HL-60 (cell line): ENCODE measurements around the gene ITGAE.

ENCODE experiments used
- DNase-seq, 2 experiments: peaks; one replicate each; pipeline ENCODE4 v3.0.0-alpha.2; 2010 to 2020; ENCODE audit warnings: low read depth in 1 of 2, low spot score in 1 of 2
- H3K27ac ChIP-seq: fragments of 250-450 bp; sonication (Bioruptor Pico); replicated peaks from 2 replicates; pipeline ENCODE4 v1.5.1; 2020; ENCODE audit warnings: mild to moderate bottlenecking, moderate library complexity
- H3K27me3 ChIP-seq: fragments of 250-450 bp; sonication (Bioruptor Pico); 2 replicates; pipeline ENCODE4 v1.5.1; 2021; ENCODE audit warnings: mild to moderate bottlenecking, moderate library complexity; ENCODE audit not compliant: insufficient read depth, poor library complexity, severe bottlenecking
- H3K4me3 ChIP-seq: replicated peaks from 2 replicates; pipeline ENCODE4 v1.5.1; 2011; ENCODE audit warnings: mild to moderate bottlenecking, control low read depth, low read length; ENCODE audit not compliant: insufficient read depth
- CTCF ChIP-seq: IDR thresholded peaks from one replicate; pipeline ENCODE4 v1.5.1; 2011; ENCODE audit warnings: low read length, control low read depth, inconsistent platforms; ENCODE audit not compliant: insufficient read depth
- GABPA ChIP-seq: IDR thresholded peaks from 2 replicates; pipeline ENCODE4 v1.6.1; 2012; ENCODE audit warnings: low read depth
- POLR2AphosphoS5 ChIP-seq: IDR thresholded peaks from 2 replicates; pipeline ENCODE4 v1.6.1; 2012; ENCODE audit warnings: low read depth
- REST ChIP-seq: IDR thresholded peaks from 2 replicates; pipeline ENCODE4 v1.6.1; 2012; ENCODE audit warnings: low read depth; ENCODE audit not compliant: insufficient replicate concordance
- SPI1 ChIP-seq: IDR thresholded peaks from 2 replicates; pipeline ENCODE4 v1.6.1; 2012; ENCODE audit warnings: low read depth, mild to moderate bottlenecking, borderline replicate concordance

Gene ITGAE

GRCh38 chr17:3843935-3844516, 43.0 kb upstream of the ITGAE start:
- Histone ChIP-seq H3K4me3 (no peak overlapping the region), H3K27ac (0 out of 2 replicates have a peak overlapping the region, but pooled peaks have one; percentile 1), H3K27me3 (no peaks in the 10 kb centered on the region)
- DNase-seq = peak in 1 of 2 experiments; percentile 48
- TF ChIP-seq REST (no peak), CTCF (peak; percentile 5)

- Histone ChIP-seq H3K27ac (peak overlapping the region; percentile 32), H3K27me3 (no peaks in the 10 kb centered on the region), H3K4me3 (no peak overlapping the region)
- DNase-seq = no peak
- no peak for TF ChIP-seq CTCF
- TF ChIP-seq REST = no peak
- no peak for TF ChIP-seq GABPA
- no peak for TF ChIP-seq SPI1
These were observed 37.2 kb upstream of the ITGAE start for GRCh38 chr17:3838206-3838605.

- no peak for DNase-seq
- H3K27ac ChIP-seq = peak overlapping the region; percentile 78
- no peaks in the 10 kb centered on the region for H3K27me3 ChIP-seq
- H3K4me3 ChIP-seq = no peak overlapping the region
- TF ChIP-seq CTCF (no peak), POLR2AphosphoS5 (no peak), GABPA (no peak), SPI1 (no peak), REST (no peak)
These were observed 35.6 kb upstream of the ITGAE start for GRCh38 chr17:3836551-3836950.
